ENCODE measurements around the gene LOC128125822.

LOC128125822 gene

GRCh38 chr6:63598049-63599036, 26.1 kb downstream of the LOC128125822 start (continued):
- TF ChIP-seq ZNF660 (tag by site-specific recombination; IDR thresholded peaks at IDR 0.05) (peak; percentile 64; the same call in 1 of the 2 replicates), SETDB1 (IDR thresholded peaks at IDR 0.05; ENCODE audit: insufficient read length, low read length) (peak; percentile 8), ZNF2 (tag by site-specific recombination; IDR thresholded peaks at IDR 0.05) (peak; percentile 10; the same call in 1 of the 2 replicates), ZNF311 (tag by site-specific recombination; IDR thresholded peaks at IDR 0.05; ENCODE audit: borderline replicate concordance) (no peak), CTCF (tag by site-specific recombination; IDR thresholded peaks at IDR 0.05) (peak; percentile 92), ZEB2 (tag by site-specific recombination; IDR thresholded peaks at IDR 0.05) (peak; percentile 60), ZNF175 (tag by site-specific recombination; IDR thresholded peaks at IDR 0.05) (no peak), ZNF654 (tag by site-specific recombination; IDR thresholded peaks at IDR 0.05; ENCODE audit: low read depth) (peak; percentile 82), ZBTB26 (tag by site-specific recombination; optimal IDR thresholded peaks at IDR 0.05) (peak; percentile 9), ZNF391 (tag by site-specific recombination; IDR thresholded peaks at IDR 0.05; ENCODE audit: borderline replicate concordance, low read depth) (0 out of 2 replicates have a peak, but pooled peaks have one; percentile 13), ZNF629 (tag by site-specific recombination; IDR thresholded peaks at IDR 0.05) (0 out of 2 replicates have a peak, but pooled peaks have one; percentile 34), SCRT2 (tag by site-specific recombination; IDR thresholded peaks at IDR 0.05) (peak; percentile 74), ZNF24 (tag by site-specific recombination; IDR thresholded peaks at IDR 0.05) (0 out of 2 replicates have a peak, but pooled peaks have one; percentile 38), ZNF623 (tag by site-specific recombination; IDR thresholded peaks at IDR 0.05) (no peak), ZNF214 (tag by site-specific recombination; IDR thresholded peaks at IDR 0.05; ENCODE audit: borderline replicate concordance) (no peak), PRDM1 (tag by site-specific recombination; IDR thresholded peaks at IDR 0.05) (peak; percentile 80; the same call in 1 of the 2 replicates), ZBTB20 (tag by site-specific recombination; IDR thresholded peaks at IDR 0.05) (peak; percentile 96), ZBTB8A (tag by site-specific recombination; IDR thresholded peaks at IDR 0.05) (no peak), ZXDB (tag by site-specific recombination; IDR thresholded peaks at IDR 0.05) (peak; percentile 78), ZNF692 (tag by site-specific recombination; IDR thresholded peaks at IDR 0.05) (peak; percentile 49), TRIM28 (IDR thresholded peaks at IDR 0.05; ENCODE audit: borderline replicate concordance, low read length) (0 out of 2 replicates have a peak, but pooled peaks have one; percentile 74), ZNF76 (tag by site-specific recombination; IDR thresholded peaks at IDR 0.05; ENCODE audit: borderline replicate concordance, low read depth) (peak; percentile 82)
- TF ChIP-seq, protein P1, sequence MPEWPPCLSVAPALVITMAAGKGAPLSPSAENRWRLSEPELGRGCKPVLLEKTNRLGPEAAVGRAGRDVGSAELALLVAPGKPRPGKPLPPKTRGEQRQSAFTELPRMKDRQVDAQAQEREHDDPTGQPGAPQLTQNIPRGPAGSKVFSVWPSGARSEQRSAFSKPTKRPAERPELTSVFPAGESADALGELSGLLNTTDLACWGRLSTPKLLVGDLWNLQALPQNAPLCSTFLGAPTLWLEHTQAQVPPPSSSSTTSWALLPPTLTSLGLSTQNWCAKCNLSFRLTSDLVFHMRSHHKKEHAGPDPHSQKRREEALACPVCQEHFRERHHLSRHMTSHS (tag by site-specific recombination; IDR thresholded peaks at IDR 0.05): no peak
